GM23248 (cell line): ENCODE data around the gene SUFU.

Source experiments
- EZH2 ChIP-seq: fragments of 200-600 bp; sonication (generic); IDR thresholded peaks from 2 replicates; pipeline ENCODE4 v1.6.1; 2018; ENCODE audit warnings: antibody characterized with exemption, mild to moderate bottlenecking; ENCODE audit not compliant: insufficient read depth, poor library complexity, severe bottlenecking
- EZH2phosphoT487 ChIP-seq: fragments of 200-600 bp; sonication (generic); IDR thresholded peaks from 2 replicates; pipeline ENCODE4 v1.6.1; 2018; ENCODE audit warnings: antibody characterized with exemption, moderate library complexity, mild to moderate bottlenecking, low read depth; ENCODE audit not compliant: insufficient read depth

GRCh38 chr10:102610441-102610887 is 106.7 kb downstream of the SUFU start:
- TF ChIP-seq EZH2 (no peak), EZH2phosphoT487 (no peak)
